Sigmoid colon (tissue), 4 donors: ENCODE results near the gene EHMT1.

Experiments
- POLR2A ChIP-seq, 2 donors: fragments of 450-650 bp; IDR thresholded peaks; one replicate each; pipeline ENCODE4 v1.6.1; 2016; ENCODE audit warnings: antibody characterized with exemption in 2 of 2, mild to moderate bottlenecking in 2 of 2, moderate library complexity in 2 of 2
- POLR2AphosphoS5 ChIP-seq, 4 donors: sonication (generic); formaldehyde crosslinking; IDR thresholded peaks; one replicate each; pipeline ENCODE4 v1.6.1; 2017; ENCODE audit warnings: antibody characterized with exemption in 4 of 4
- TF ChIP-seq, protein P1 (sequence below), 4 experiments: fragments of 450-650 bp in 3 of 4; fragments of 200-600 bp in 1 of 4; IDR thresholded peaks; one replicate each; pipeline ENCODE4 v1.5.1; 2016 to 2019; ENCODE audit warnings: antibody characterized with exemption in 4 of 4, mild to moderate bottlenecking in 3 of 4, moderate library complexity in 2 of 4

DNA sequence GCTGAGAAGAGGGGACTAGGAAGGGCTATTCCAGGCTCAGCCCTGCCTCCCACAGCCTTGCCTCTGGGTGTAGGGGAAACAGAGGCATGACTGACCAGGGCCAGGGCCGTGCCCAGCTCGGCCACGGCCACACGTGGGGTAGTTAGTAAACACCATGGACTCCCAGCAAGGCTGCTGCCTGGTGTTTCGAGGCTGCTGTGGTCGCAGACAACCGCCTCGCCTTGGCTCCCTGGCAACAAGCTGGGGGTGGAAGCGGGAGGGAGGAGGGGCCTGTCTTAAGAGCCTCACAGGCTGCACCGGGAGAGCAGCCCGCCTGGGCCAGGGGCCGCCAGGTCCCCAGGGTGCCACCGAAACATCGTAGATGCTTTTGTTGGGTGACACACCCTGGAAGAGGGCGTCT, 168.6 kb downstream of the EHMT1 start:
- TF ChIP-seq, protein P1, sequence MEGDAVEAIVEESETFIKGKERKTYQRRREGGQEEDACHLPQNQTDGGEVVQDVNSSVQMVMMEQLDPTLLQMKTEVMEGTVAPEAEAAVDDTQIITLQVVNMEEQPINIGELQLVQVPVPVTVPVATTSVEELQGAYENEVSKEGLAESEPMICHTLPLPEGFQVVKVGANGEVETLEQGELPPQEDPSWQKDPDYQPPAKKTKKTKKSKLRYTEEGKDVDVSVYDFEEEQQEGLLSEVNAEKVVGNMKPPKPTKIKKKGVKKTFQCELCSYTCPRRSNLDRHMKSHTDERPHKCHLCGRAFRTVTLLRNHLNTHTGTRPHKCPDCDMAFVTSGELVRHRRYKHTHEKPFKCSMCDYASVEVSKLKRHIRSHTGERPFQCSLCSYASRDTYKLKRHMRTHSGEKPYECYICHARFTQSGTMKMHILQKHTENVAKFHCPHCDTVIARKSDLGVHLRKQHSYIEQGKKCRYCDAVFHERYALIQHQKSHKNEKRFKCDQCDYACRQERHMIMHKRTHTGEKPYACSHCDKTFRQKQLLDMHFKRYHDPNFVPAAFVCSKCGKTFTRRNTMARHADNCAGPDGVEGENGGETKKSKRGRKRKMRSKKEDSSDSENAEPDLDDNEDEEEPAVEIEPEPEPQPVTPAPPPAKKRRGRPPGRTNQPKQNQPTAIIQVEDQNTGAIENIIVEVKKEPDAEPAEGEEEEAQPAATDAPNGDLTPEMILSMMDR (IDR thresholded peaks at IDR 0.05): no peak
- no peak for TF ChIP-seq POLR2A (IDR thresholded peaks at IDR 0.05)
- no peak for TF ChIP-seq POLR2AphosphoS5 (IDR thresholded peaks at IDR 0.05)
